Neural crest cell (in vitro differentiated cells): ENCODE data around the gene SCAF1. TPM values are rescaled to one million over a fixed set of nuclear protein-coding genes. Genes with fewer than 3 reads are reported as not detected.

Experiments used
- DNase-seq: peaks from one replicate; pipeline ENCODE4 v3.0.0; 2021; ENCODE audit warnings: low read depth, mixed read lengths, low spot score
- H3K27ac Mint-ChIP-seq: one replicate; pipeline ENCODE4 v1.8.0; 2021; ENCODE audit warnings: mild to moderate bottlenecking, mixed read lengths; ENCODE audit not compliant: unreplicated experiment
- H3K27me3 Mint-ChIP-seq: 2 replicates; pipeline ENCODE4 v1.8.0; 2021; ENCODE audit warnings: low read depth, mild to moderate bottlenecking, mixed read lengths
- H3K36me3 Mint-ChIP-seq: 2 replicates; pipeline ENCODE4 v1.8.0; 2021; ENCODE audit warnings: low read depth, mild to moderate bottlenecking, mixed read lengths
- H3K4me1 Mint-ChIP-seq: 2 replicates; pipeline ENCODE4 v1.8.0; 2021; ENCODE audit warnings: mixed read lengths
- H3K4me3 Mint-ChIP-seq: one replicate; pipeline ENCODE4 v1.8.0; 2021; ENCODE audit warnings: mild to moderate bottlenecking, mixed read lengths
- H3K9me3 Mint-ChIP-seq: 2 replicates; pipeline ENCODE4 v1.8.0; 2021; ENCODE audit warnings: mixed read lengths
- CTCF ChIP-seq: fragments of 200-600 bp; sonication (generic); conservative IDR thresholded peaks from 2 replicates; pipeline ENCODE4 v1.5.0; 2021; ENCODE audit warnings: antibody characterized with exemption, mild to moderate bottlenecking
- total RNA-seq: library from RNA; stranded (reverse); gene quantifications from 2 replicates; pipeline ENCODE4 v1.2.1, GENCODE V29; 2021

SCAF1 gene
- total RNA-seq, 1 donor from 2014 or later: 91.9 TPM

GRCh38 chr19:49677231-49677900 is 35.4 kb downstream of the SCAF1 start, which contains the start of gene PRMT1:
TSS of gene PRMT1 (plus strand) at chr19:49677271. CDS start at chr19:49677281, 10 bp downstream.
- no peak for TF ChIP-seq CTCF
- peaks cover 36% of the 10 kb centered on the region for H3K4me1 Mint-ChIP-seq
- H3K27ac Mint-ChIP-seq: peak within 1 kb of the TSS; percentile 100
- H3K9me3 Mint-ChIP-seq: no peaks in the 10 kb centered on the region
- DNase-seq: peak; percentile 51
- peaks cover 7% of the 10 kb centered on the region for H3K36me3 Mint-ChIP-seq
- peaks cover 6% of the 10 kb centered on the region for H3K27me3 Mint-ChIP-seq
- peak within 1 kb of the TSS; percentile 100 for H3K4me3 Mint-ChIP-seq

GRCh38 chr19:49677901-49678674 is 36.1 kb downstream of the SCAF1 start:
- Mint-ChIP-seq H3K27me3 (peaks cover 6% of the 10 kb centered on the region), H3K27ac (peak overlapping the region; percentile 96), H3K9me3 (no peaks in the 10 kb centered on the region), H3K4me1 (peaks cover 34% of the 10 kb centered on the region), H3K4me3 (peak overlapping the region; percentile 99), H3K36me3 (peaks cover 9% of the 10 kb centered on the region)
- TF ChIP-seq CTCF: peak; percentile 79
- DNase-seq: peak; percentile 93

DNA sequence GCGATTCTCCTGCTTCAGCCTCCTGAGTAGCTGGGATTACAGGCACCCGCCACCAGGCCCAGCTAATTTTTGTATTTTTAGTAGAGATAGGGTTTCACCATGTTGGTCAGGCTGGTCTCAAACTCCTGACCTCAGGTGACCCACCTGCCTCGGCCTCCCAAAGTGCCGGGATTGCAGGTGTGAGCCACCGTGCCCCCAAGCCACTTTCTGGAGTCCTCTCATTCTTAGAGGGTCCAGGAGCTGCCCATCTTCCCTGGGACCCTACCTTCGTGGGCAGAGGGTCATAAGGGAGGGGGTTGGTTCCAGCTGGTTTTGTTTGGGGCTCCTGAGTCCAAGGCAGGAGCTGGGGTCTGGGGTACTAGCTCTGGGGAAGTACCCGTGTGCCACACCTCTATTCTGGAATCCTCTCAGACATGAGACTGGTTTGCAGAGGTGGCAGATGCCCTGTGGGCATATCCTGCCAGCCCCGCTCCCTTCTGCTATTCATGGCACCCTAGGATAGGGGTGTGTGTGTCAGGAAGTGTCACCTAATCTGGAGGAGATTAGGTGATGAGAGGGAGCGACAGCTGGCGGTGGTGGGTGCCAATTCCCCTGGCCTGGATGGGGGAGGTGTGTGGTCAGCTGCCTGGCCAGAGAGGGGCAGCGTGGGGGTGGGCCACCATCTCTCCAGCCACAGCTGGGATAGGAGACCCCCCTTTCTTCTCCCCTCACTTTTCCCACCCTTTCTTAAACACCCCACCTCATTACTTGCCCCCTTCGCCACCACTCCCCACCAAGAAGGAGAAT is 37.2 kb downstream of the SCAF1 start:
- H3K9me3 Mint-ChIP-seq: no peaks in the 10 kb centered on the region
- H3K27ac Mint-ChIP-seq: no peak overlapping the region
- TF ChIP-seq CTCF: no peak
- H3K27me3 Mint-ChIP-seq: peaks cover 6% of the 10 kb centered on the region
- peaks cover 34% of the 10 kb centered on the region for H3K4me1 Mint-ChIP-seq
- peaks cover 7% of the 10 kb centered on the region for H3K36me3 Mint-ChIP-seq
- H3K4me3 Mint-ChIP-seq: peak overlapping the region; percentile 99
- no peak for DNase-seq

GRCh38 chr19:49679771-49680413 is 37.9 kb downstream of the SCAF1 start:
- H3K4me3 Mint-ChIP-seq: peak overlapping the region; percentile 99

More at GRCh38 chr19:49679771-49680413, 37.9 kb downstream of the SCAF1 start:
- no peaks in the 10 kb centered on the region for H3K9me3 Mint-ChIP-seq
- TF ChIP-seq CTCF: no peak
- H3K36me3 Mint-ChIP-seq: peaks cover 7% of the 10 kb centered on the region
- peaks cover 6% of the 10 kb centered on the region for H3K27me3 Mint-ChIP-seq
- H3K27ac Mint-ChIP-seq: no peak overlapping the region
- DNase-seq: no peak
- peaks cover 34% of the 10 kb centered on the region for H3K4me1 Mint-ChIP-seq
